HG02943 (cell line): ENCODE results near the gene KLK4.

Experiments
- ATAC-seq: cut with Tn5 transposase; IDR thresholded peaks from one replicate; pipeline ENCODE4 v1.9.1; 2021; ENCODE audit warnings: mild to moderate bottlenecking, low read depth, moderate library complexity; ENCODE audit not compliant: unreplicated experiment

The KLK4 gene, protein sequence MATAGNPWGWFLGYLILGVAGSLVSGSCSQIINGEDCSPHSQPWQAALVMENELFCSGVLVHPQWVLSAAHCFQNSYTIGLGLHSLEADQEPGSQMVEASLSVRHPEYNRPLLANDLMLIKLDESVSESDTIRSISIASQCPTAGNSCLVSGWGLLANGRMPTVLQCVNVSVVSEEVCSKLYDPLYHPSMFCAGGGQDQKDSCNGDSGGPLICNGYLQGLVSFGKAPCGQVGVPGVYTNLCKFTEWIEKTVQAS

DNA sequence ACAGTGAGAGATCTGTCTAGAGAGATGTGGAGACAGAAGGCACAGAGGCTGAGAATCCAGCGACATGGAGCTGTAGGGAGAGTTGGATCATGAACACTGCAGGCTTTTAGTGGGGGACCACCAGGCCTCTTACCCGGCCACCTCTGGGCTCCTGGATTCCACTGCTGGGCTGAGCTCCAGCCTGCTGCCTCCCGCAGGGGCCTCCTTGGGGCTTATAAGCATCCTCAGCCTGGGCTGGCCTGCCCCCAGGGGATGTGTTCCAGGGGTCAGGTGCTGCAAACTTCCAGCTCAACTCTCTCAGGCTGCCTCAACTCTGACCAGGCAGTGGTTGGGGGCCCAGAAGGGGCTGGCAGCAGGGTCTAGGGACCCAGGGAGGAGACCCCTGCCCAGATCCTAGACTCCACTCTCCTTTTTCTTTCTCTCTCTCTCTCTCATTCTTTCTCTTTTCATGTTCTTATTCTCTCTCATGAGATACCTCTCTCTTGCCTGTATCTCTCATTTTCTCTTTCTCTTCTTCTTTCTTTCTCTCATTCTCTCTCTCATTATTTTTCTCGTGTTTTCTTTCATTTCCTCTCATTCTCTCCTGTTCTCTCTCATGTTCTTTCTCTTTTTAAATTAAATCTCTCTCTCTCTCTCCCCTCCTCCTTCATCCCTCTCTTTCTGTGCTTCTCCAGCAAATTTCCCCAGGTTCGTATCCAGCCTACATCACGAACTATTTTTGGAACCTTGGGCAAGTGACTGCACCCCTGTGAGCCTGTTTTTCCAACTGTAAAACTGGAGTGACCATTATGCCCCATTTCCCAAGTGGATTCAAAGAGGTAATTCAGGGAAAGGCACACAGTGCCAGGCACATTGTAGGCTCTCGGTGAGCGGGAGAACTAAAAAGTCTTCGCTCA is at the start of gene KLK4:
Gene KLK4, minus strand, starts transcription at position 190 of the 896 bp plus-strand sequence. CDS start 657 bp downstream, outside the sequence.
- no peak for ATAC-seq

GRCh38 chr19:50959731-50960500 is 48.7 kb upstream of the KLK4 start:
- no peak for ATAC-seq

GRCh38 chr19:50957587-50957986 is 46.4 kb upstream of the KLK4 start:
- ATAC-seq = no peak

DNA sequence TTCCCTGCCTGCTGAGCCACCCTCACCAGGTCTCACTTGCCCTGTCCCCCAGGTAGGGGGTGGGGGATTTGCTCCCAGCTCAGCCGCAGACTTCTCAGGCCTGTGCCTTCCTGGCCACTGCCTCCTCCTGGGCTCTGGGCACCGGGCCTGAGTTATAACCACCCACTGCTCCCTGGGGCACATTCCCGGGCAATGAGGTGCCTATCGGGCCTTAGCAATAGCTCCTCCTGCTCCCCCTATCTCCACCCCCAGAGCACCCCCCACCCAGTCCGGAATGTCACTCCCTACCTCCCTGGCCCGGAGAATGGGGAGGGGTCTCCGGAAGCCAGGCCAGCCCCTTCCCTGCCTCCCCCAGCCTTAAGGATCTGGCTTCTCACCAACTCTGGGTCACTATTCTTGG is 41.7 kb upstream of the KLK4 start, which contains the start of gene KLK5:
Gene KLK5, minus strand, starts transcription at position 129 of the 400 bp plus-strand sequence. CDS start 381 bp downstream, outside the sequence.
- no peak for ATAC-seq

- no peak for ATAC-seq
Measured at GRCh38 chr19:50949861-50950260, 38.7 kb upstream of the KLK4 start.

DNA sequence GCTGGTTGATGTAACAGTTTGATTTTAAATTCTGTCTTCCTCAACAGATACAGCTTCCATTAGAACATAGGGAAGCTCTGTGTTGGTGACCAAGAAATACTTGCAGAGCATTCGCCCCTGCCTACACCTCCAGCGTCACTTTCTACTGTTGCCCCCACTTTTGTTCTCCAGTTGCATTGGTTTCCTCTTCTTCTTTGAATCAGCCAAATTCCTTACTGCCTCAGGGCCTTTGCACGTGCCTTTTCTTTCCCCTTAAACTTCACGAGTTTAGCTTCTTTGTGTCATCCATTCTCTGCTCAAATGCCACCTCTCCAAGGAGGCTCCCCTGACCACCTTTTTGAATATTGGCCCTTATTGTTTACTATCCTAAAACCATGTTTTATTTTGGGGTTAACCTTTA is 35.9 kb upstream of the KLK4 start:
- ATAC-seq = no peak

GRCh38 chr19:50944795-50945194 is 33.6 kb upstream of the KLK4 start:
- no peak for ATAC-seq

DNA sequence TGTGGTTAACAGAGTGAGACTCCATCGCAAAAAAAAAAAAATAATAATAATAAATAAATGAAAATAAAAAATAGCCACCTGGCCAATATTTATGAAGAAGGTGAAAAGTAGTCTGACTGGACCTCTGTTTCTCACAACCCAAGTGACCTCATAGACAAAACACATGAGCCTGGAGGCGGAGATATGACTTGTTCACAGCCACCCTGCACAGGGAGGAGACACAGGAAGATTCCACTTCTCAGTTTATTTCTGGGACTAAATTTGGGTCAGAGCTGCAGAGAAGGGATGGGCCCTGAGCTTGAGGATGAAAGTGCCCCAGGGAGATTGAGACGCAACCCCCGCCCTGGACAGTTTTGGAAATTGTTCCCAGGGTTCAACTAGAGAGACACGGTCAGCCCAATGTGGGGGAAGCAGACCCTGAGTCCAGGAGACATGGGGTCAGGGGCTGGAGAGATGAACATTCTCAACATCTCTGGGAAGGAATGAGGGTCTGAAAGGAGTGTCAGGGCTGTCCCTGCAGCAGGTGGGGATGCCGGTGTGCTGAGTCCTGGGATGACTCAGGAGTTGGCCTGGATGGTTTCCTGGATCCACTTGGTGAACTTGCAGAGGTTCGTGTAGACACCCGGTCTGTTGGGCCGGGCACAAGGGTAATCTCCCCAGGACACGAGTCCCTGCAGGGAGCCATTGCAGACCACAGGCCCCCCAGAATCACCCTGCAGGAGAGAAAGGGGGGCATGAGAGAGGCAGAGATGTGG is 32.1 kb upstream of the KLK4 start:
- ATAC-seq = no peak

DNA sequence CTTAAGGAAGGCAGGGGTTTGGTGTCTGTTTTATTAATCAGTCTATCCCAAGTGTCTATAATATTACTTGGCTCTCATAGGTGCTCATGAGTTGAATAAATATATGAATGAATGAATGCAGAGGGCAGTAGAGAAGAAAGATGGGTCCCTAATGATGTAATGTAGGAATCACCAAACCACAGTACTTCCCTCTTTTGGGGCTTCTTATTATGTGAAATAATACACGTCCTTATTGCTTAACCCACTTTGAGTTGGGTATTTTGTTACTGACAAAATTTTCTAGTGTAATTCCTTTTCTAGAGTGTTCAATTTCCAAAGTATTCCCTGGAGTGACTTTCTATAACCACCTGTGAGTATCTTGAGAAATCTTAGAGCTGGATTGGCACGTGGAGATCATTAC is 28.4 kb upstream of the KLK4 start:
- ATAC-seq = no peak

DNA sequence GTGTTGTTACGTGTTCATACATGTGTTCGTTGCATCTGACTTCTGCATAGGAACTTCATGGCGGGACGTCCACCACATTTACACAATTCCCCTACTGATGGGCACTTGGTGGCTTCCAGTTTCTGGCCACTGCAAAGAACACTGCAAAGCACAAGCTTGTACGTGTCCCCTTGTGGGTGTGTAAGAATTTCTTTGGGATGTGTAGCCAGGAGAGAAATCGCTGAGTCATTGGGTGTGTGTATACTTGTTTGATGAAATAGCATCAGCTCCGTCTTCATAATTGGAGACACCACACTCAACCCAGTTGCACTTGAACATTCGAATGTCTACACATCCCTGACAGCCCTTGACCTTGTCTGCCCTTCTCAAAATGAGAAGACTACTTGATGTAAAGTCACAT is 22.4 kb upstream of the KLK4 start:
- no peak for ATAC-seq

DNA sequence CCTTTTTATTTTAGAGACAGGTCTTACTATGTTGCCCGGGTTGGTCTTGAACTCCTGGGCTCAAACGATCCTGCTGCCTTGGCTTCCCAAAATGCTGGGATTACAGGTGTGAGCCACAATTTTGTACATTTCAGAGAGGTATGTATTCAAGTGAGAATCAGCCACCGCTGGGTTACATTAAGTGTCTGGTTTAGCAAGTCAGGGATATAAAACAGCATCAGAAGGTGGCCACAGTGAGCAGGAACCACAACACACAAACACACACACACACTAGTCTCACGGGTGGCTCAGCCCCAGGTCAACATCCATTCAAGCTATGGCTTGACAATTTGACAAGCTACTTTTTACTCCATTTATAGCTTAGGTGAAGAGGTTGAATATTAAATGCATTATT is 21.5 kb upstream of the KLK4 start:
- no peak for ATAC-seq

DNA sequence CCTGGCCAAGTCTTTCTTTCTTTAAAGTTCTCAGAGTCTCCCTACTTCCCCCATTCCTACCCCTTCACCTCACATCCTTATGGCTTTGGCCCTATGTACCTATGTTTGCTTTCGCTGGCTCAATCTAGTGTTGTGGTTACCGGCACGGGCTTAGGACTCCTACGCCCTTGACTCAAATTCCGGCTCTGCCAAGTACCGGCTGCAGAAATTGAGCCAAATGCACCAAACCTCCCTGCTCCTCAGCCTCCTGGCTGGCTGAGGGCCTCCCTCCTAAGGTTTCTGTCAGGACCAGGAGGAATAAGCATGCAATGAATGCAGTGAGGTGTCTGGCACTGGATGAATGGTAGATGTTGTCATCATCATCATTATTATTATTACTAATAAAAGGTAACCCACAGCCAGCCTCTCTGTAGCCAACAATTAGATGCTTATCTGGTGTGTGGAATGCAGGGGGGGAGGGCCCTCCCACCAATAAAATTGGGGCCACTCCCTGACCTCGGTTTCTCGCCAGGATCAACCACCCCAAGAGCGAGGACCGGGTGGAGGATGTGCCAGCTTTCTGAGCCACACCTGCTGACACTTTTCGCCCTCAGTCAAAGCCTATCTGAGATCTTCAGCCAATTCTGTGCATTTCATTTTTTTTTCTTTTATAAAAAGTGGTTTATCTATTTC is 21.0 kb upstream of the KLK4 start:
- ATAC-seq = no peak

- no peak for ATAC-seq
Measured at GRCh38 chr19:50931023-50931422, 19.8 kb upstream of the KLK4 start.

DNA sequence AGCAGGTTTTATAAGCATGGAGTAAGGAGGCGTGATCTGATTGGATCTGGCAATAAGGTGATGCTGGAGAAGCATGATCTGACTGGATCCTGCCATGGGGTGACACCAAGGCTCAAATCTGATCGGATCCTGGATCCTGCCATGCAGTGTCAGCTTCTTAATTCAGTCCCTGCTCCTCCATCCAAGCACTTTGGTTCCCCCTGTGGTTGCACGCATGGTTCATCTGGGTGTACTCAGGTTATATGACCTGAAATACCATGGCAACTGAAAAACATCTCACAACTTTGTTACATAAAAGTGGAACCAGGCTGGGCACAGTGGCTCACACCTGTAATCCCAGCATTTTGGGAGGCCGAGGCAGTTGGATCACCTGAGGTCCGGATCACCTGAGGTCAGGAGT is 17.6 kb upstream of the KLK4 start:
- no peak for ATAC-seq

DNA sequence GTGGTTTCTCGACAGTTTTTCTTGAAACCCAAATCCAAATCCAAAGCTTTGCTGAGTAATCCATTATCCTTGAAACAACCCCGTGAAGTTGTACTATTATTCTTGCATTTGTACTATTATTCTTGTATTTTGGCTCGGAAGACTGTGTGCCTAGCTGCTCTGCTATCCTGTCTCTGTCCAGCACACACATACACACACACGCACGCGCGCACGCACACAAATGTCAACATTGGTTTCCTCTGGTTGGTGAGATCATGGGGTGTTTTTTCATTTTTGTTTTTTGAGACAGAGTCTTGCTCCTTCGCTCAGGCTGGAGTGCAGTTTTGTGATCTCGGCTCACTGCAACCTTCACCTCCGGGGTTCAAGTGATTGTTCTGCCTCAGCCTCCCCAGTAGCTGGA is 14.9 kb upstream of the KLK4 start:
- ATAC-seq = no peak

DNA sequence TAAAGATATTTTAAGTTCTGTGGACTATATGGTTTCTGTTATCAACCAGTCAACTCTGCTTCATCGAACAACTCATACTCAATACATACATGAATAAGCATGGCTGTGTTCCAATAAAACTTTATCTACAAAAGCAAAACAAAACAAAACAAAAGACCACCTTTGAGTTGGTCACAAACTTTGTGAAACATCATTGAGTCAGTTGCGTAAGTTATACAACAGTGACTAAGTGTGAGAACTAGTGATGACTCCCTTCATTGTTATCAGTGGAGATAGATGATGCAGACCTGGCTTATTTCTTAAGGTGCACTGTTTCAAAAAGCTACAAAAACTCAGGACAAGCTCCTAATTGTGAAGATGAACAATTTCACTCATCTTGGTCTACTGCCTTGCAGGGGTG is 14.5 kb upstream of the KLK4 start:
- ATAC-seq = no peak

- no peak for ATAC-seq
Measured at GRCh38 chr19:50924586-50924985, 13.4 kb upstream of the KLK4 start.

DNA sequence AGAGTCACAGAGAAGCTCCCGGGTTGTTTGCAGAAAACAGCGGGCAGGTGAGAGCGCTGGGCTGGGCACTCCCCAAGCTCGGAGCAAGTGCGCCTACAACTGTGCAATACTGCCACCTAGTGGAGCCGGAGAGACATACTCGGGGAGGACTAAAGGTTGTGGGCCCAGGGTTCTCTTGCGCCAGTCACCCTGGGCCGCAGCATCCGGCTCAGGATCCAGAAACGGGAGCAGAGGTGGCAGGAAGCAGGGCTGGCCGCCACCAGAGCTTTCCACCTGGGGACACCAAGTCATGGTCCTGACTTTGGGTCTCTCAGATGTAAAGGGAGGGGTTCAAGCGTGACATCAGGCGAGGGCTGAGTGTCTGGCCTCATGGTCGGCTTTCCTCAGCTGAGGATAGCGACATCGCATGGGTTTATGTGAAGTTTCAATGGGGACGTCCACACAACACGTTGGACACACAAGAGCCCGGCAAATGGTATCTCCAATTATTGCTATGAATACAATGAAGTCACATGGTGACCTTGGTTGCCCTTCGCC is 11.2 kb upstream of the KLK4 start:
- ATAC-seq = no peak
